Skeletal muscle cell (primary cell): Measurements from ENCODE around the gene PTS.
A peak's percentile ranks its signal among the peaks of the same experiment; 100 is the strongest.

ENCODE experiments used
- DNase-seq: peaks from one replicate; pipeline ENCODE4 v3.0.0-alpha.2; 2010; ENCODE audit warnings: low read depth
- H3K4me3 ChIP-seq: 2 replicates; pipeline ENCODE4 v1.5.1; 2011; ENCODE audit warnings: low read depth, mild to moderate bottlenecking, control low read depth, low read length, moderate library complexity

Gene PTS

DNA sequence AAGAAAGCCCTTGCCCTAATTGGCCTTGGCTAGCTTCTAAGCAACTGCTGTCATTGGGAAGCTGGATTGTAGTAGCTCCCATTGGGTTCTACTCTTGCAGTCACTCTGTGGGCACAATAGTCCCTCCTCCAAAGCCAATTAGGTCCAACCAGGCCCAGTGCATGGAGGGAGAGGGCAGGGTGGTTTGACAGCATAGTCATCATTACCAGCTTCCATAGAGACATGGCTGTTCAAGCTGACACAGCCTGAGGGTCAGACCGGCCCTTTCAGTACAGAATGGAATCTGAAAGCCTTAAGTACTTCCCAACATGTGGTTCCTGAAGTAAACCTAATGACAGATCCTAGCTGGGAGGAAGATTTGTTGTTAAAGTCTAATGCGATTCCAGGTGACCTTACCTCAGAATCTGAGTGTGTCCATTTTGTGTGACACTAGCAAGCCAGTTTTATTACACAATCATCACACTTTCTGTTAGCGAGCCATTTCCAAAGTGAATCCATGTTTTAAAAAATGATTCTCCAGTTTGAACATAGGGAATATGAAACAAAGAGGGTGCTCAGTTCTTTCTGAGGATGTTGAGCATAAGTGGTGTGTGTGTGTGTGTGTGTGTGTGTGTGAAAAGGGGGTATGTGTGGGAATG lies 27.5 kb downstream of the PTS start:
- no peak overlapping the region for H3K4me3 ChIP-seq
- no peak for DNase-seq

DNA sequence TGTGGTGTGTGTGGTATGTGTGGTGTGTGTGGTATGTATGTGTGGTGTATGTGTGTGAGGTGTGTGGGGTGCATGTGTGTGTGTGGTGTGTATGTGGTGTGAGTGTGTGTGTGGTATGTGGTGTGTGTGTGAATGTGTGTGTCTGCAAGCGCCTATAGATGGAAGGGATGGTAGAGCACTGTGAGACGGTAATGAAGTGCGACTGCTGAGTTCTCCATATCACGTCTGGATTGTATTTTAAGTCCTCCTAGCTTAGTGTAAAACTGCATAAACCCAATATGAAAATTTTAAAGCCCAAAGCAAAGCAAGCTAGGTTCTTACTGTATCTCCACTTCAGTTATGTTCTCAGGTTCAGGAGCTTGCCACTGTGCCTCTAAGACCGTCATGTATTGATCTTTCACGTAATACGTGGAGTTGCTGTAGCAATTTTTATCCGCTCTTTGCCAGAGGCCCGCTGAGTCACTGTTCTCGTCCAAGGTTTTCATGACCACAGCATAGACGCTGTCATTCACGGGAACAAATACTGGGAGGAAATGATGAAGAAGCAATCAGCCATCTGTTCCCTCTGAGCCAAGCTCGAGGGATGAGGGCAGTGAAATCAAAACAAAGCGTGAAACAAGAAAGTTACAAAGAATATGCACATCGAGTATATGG lies 29.0 kb downstream of the PTS start:
- no peak overlapping the region for H3K4me3 ChIP-seq
- peak; percentile 89 for DNase-seq

DNA sequence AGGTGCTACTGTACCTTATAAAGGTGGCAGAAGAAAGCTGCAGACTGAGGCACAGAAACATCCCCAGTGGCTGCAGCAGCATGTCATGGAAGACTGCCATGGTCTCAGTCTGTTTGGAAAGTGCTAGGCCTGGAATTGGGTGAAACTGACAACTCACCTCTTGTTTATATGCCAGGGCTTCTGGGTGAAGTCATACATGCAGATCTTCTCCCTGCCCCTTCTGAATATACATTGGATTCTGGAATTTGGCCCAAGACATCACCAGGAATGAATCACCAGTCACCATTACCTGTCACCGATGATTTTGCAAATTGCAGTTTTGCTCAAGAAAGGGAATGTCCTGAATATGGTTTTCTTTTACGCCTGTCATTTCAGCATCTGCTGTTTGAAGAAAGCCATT lies 34.3 kb downstream of the PTS start, which contains the start of gene PLET1:
PLET1 (minus strand) TSS at position 371 of the 400 bp plus-strand sequence; CDS start at position 100, 271 bp downstream.
- H3K4me3 ChIP-seq: no peak within 1 kb of the TSS
- DNase-seq: no peak

DNA sequence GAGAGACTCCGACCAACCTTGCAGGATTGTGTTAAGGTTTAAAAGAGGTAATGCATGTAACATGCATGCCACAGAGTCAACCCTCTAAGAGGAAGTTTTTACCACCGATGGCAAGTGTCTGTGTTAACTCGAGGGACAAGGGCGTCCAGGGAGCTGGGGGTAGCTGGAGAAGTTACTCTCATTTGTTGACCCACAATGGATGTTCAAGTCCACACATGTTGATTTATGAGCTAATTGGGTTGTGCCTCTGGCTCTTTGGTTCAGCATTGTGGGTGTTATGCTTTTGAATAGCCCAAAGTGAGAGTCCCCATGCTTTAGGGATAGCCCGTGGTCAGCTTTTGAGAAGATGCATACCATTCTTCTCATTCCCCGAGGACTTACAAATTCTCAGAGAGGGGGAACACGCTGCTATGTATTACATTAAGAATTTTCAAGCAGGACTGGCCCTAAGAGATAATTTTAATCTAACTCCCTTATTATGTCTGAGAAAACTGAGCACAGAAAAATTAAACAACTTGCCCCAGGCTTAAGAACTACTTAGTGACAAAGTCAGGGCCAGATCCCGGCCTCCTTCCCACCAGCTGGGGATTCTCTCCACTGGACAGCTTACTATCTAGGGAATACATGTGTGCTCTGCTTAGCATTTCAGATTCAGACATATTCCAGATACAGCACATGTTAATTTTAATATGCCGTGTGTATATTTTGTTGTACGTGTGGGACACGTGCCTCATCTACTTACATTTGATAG lies 39.6 kb downstream of the PTS start:
- no peak for DNase-seq
- no peak overlapping the region for H3K4me3 ChIP-seq

DNA sequence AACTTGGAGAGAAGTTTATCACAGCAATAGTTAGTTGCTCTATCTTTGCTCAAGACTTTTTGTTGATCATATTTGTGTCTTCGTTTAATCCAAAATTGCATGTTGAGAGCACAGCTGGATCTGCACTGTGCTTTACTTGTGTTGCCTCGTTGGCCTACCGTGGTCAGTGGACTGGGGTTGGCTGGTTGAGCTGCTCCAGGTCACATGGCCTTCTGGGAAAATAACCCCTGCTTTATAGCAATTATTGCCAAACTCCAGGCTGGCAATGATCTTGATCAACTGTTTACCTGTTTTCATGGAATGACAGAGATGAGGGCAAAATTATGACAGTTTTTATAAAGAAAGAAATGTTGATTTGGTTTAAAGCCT lies 40.2 kb downstream of the PTS start:
- no peak overlapping the region for H3K4me3 ChIP-seq
- DNase-seq: no peak

DNA sequence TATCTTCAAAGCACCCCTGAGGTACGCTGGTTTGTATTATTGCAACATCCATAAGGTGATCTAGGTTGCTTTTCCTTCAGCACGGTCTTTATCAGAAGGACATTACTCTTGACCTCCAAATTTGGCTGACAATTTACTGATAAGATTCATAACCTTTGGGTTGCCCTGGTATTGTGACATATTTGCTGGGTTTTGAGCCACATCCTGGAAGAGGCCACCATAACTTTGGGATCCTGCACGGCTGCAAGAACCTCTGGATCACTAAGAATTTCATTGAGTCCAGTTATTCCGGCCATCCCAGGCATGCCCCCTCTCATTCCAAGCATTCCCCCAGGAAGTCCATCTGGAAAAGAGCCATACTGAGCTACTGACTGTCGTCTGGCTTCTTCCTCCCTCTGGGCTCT lies 41.0 kb downstream of the PTS start:
- no peak for DNase-seq
- H3K4me3 ChIP-seq: no peak overlapping the region

DNA sequence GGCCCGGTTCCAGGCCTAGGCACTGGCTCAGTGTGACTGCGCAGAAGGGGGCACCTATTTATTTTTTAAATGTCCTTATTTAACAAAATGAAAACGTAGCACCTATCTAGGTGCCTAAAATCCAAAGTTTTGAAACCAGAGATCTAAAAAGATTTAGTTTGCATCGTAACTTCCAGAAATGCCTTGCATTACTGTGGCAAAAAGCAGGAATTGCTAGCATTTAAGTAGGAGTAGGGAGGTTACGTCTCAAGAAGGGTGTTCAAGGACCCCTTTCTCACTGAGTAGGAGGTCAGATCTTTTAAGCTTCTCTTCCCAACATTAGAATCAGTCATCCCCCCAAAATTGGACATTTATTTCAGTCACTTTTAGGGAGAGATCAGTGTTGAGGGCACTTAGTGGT lies 42.2 kb downstream of the PTS start:
- no peak overlapping the region for H3K4me3 ChIP-seq
- no peak for DNase-seq

DNA sequence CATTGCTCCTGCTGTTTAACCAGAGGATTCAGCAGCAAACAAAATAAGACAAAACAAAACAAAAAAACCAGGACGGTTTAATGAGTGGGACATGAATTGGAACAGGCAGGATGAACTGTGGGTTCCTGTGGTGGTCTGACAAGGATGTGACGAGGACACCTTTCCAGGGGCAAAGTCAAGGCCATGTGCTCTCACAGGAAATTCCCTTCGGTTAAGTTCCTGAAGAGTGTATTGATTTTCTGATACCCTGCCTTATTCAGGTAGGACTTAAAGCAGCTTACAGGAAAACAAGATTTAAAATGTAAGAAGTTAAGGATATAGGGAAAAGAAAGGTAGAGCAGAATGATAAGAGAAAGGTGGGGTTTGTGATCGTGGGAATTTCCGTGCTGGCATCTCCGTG lies 42.9 kb downstream of the PTS start:
- no peak overlapping the region for H3K4me3 ChIP-seq
- DNase-seq: no peak

DNA sequence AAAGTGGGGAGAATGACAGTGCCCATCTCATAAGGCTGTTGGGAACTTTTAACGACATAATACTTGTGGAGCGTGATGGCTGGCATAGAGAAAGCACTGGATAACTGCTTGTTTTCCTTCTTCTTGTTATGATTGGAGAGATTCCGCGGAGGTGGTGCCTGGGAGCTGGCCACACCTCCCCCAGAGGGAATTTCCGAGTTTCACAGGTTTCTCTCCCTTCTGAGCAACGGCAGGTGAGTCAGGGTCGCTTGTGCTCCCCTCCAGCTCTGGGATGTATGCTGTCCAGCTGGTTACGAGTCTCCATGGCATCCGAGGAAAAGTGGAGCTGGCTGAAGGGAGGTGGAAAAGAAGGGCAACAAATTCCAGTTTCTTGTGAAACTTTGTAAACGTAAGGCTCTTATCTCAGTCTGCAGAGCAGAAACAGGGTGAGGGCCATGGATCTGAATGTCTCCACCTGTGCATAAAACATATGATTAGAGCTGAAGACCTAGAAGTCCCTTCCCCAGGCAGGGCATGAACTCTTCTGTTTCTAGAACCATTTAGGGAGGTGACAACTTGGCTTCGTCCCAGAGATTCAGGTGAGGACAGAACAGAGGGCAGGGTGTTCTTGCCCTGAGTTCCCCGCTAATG lies 44.4 kb downstream of the PTS start:
- DNase-seq: no peak

DNA sequence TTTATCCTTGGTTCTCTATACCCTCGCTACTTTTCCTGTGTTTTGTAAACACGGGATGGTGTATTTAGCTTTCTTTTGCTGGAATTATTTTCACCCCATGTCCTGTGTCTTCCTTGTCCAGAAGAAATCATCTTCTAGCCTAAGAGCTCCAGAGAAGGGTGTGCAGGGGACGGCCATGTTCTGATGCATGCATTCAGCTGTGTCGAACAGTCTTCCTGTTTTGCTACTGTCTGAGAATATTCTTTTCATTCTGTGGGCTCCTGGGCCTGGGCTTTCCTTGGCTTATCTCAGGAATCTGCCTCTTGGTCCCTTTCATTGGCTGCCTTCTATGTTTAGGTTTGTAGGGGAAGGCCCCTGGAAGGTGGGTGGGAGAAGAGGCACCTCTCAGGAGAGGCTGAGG lies 45.0 kb downstream of the PTS start:
- DNase-seq: no peak

More for the DNA sequence above, 44.4 kb downstream of the PTS start:
- H3K4me3 ChIP-seq: no peak overlapping the region

DNA sequence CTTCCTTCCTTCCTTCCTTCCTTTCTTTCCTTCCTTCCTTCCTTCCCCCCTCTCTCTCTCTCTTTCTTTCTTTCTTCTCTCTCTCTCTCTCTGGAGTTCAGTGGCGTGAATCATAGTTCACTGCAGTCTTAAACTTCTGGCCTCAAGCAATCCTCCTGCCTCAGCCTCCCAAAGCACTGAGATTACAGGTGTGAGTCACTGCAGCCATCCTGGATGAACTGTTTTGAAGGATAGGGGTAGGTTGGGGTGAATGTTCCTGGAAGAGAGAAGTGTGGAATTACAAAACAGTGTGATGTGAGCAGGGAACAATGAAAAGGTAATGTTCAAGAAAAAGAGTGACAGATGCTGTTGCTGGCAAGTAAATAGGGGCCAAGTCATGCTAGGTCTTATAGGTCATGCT lies 46.8 kb downstream of the PTS start:
- no peak overlapping the region for H3K4me3 ChIP-seq
- no peak for DNase-seq

More for the DNA sequence above, 45.0 kb downstream of the PTS start:
- no peak overlapping the region for H3K4me3 ChIP-seq

DNA sequence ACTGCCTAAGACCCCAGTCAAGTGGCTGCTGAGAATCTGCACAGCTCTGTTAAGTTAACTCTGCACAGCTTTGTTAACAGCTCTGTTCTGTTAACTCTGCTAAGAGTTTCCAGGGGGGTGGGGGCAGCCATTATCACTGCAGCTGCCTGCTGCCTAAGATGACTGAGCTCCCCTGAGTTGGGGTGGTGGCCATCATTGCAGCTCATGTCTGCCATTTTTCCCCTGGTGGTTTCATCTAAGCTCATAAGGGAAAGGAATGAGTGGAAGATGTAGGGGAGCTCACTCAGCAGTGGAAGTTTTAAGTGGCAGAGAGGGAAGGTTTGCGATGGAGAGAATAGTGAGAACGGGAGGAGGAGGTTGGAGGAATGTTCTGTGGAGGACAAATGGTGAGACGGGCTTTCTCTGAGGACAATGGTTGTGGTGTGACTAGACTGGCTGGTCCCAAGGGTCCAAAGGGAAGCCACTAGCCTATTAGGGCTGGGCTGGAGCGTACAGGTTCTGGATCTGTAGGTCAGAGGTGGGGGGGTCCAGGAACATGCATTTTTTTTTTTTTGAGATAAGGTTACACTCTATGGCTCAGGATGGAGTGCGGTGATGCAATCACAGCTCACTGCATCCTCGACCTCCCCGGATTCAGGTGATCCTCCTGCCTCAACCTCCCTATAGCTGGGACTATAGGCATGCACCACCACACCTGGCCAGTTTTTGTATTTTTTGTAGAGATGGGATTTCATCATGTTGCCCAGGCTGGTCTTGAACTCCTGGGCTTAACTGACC lies 48.0 kb downstream of the PTS start:
- no peak for DNase-seq
- H3K4me3 ChIP-seq: no peak overlapping the region

DNA sequence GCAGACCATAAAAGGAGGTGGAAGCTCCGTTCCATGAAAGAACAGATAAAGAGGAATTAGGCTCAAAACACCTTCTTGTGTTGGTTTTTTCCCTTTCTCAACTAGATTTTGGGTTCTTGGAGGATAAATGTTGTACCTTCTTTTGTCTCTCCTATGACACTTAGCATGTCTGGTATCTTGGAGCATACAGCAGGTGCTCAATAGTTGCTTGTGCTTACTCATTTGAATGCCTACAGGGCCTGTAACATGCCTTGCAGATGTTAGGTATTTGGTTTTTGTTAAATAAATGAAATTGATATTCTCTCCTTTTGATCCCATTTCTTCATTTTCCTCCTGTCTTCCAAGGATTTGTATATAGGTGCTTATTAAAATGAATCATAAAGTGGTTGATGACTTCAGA lies 50.8 kb downstream of the PTS start:
- DNase-seq: no peak
- H3K4me3 ChIP-seq: no peak overlapping the region

DNA sequence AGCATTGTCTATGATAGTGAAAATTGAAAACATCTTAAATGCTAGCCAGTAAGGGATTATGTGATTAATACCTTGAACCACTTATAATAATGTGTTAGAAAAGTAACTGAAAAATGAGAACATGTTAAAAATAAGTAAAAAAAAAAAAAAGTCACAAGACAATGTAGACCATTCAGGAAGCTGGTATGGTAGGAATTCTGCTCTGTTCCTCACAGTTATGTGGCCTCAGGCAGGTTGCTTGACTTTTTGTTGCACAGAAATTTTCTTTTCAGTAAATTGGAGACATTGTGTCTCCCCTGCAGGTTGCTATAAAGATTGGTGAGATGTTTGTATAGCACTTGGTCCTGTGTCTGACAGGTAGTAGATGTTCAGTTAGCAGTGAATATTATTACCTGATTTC lies 51.7 kb downstream of the PTS start:
- no peak for DNase-seq
- no peak overlapping the region for H3K4me3 ChIP-seq

DNA sequence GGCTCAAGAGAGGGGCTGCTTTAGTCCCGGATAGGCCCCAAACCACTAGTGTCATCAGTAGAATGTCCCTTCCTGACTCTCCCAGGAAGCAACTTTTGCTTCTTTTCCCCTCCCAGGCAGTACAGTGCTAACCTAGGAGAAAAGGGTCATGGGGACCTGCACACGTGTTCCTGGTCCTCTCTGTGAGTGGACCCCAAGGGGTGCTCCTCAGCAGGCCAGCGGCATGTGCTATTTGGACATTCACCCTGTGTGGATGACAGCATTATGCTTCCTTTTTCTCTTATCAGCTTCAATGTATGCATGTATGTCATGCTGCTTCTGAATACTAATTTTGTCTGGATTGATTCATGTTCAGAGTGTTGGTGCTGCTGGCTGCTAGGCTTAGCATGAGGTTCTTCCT lies 52.6 kb downstream of the PTS start:
- DNase-seq: no peak
- H3K4me3 ChIP-seq: no peak overlapping the region

DNA sequence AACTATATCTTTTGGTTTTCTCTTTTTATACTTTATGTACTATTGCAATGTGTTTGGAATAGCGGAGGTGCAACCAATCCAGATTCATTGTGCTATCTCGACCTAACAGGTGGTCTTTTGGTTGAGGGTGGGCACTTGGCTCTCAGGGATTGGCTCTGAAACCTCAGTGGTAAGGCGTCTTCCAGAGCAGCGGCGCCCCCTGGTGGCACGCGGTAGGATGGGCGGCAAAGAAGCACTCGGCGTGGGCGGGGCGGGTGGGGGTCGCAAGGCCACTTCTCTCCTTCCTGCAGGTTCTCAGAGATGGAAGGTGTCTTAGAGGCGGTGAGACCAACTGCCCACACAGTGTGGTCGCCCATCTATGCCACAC lies 53.7 kb downstream of the PTS start:
- DNase-seq: no peak
- H3K4me3 ChIP-seq: peak overlapping the region; percentile 47

DNA sequence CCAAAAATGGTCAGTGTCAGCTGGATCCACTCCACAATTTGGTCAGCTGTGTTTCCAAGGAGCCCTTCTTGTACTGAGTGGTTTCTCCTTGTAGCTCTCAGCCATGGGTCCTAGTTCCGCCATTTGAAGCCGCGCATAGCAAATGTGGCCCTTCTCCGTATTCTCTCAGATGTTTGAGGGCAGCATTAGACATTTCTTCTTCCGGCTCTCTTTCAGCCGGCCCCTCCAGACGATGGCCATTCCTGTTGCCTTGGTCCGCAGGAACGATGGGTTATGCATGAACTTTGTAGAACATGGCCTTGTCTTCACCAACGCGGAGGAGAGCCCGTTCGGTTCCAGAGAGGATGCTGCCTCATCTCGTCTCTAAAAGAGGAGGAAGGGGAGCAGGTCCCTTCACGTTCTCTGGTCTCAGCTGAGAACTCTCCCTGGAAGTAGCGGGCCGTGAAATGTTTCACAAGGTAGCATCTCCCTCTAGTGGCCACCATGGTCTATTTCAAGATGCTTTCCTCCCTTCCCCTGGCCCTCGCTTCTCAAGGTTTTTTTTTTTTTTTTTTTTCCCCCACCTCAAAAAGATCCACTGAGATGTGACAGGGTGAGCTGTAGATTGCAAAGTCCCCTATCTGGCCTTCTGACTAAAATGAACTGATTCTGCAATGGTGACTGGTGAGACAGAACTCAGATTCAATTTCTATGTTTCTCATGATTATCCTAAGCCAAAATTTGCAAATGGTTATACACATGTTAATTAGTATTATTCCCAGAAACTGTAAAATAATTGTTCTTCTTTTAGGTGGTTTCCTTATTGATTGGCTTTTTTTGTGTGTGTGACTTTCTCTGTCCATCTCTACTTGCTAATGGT lies 54.3 kb downstream of the PTS start:
- peak overlapping the region; percentile 47 for H3K4me3 ChIP-seq
- peak; percentile 42 for DNase-seq

DNA sequence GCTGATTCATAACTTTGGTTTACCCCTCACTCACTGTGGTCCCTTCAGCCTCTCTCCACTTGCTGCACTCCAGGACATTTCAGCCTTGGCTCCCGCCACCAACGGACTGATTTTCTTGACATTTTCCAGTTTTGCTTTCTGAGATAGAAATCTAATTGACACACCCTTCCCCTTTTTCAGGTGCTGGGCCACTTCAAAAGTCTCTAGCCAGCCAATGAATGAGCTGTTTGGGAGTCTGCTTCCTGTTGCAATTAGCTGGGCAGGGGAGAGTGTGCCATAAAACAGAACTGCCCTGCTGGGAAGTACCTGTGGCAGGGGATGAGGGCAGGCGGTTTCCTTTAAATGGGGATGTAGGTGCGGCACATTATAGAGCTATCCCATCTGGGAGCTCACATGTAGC lies 55.5 kb downstream of the PTS start:
- H3K4me3 ChIP-seq: no peak overlapping the region
- no peak for DNase-seq
